Uterus (tissue), 4 donors: ENCODE data around the gene KDM4C. TPM values are rescaled to one million over a fixed set of nuclear protein-coding genes. Genes with fewer than 3 reads are reported as not detected.
"Not testable (repeated sequence)": the region's sequence is repeated elsewhere in the genome, so short reads cannot be mapped to it uniquely, and the experiment has no call there.

ENCODE experiments used
- DNase-seq, 2 donors: peaks; one replicate each; pipeline ENCODE4 v3.0.0-alpha.2; 2019 to 2020
- H3K27ac ChIP-seq, 2 donors: fragments of 200-600 bp; sonication (generic); 1 replicate in 1 of 2; 2 replicates in 1 of 2; pipeline ENCODE4 v1.5.1; 2016 to 2018
- H3K27me3 ChIP-seq, 2 donors: fragments of 200-600 bp; sonication (generic); one replicate each; pipeline ENCODE4 v1.5.1; 2018 to 2019; ENCODE audit warnings: control low read depth in 1 of 2
- H3K36me3 ChIP-seq, 2 donors: fragments of 200-600 bp; sonication (generic); one replicate each; pipeline ENCODE4 v1.5.1; 2019; ENCODE audit warnings: control low read depth in 1 of 2
- H3K4me1 ChIP-seq, 2 donors: fragments of 200-600 bp; sonication (generic); one replicate each; pipeline ENCODE4 v1.5.1; 2018 to 2019; ENCODE audit warnings: control low read depth in 1 of 2
- H3K4me3 ChIP-seq, 2 donors: fragments of 200-600 bp; sonication (generic); 1 replicate in 1 of 2; 2 replicates in 1 of 2; pipeline ENCODE4 v1.5.1; 2018 to 2019; ENCODE audit warnings: mild to moderate bottlenecking in 1 of 2
- H3K9me3 ChIP-seq, 2 donors: fragments of 200-600 bp; sonication (generic); one replicate each; pipeline ENCODE4 v1.5.1; 2019; ENCODE audit warnings: control low read depth in 1 of 2
- POLR2A ChIP-seq, 2 donors: fragments of 450-650 bp; IDR thresholded peaks; one replicate each; pipeline ENCODE4 v1.6.1; 2016; ENCODE audit warnings: antibody characterized with exemption in 2 of 2, mild to moderate bottlenecking in 1 of 2, moderate library complexity in 1 of 2
- intact Hi-C: fragments of 100-400 bp; cut with DNase I; formaldehyde crosslinking; loops from one replicate; pipeline ENCODE4 v1.15.1; 2023; ENCODE audit warnings: low total_unique reads
- total RNA-seq, 4 donors: library from RNA; depleted of rRNA in 3 of 4; stranded (reverse); fragments of >200 nt in 3 of 4; gene quantifications; one replicate each; pipeline versions ENCODE4 v1.1.0 to v1.2.4, GENCODE V29; 2014 to 2023
- TF ChIP-seq, protein P1 (sequence below), 4 experiments: fragments of 200-600 bp in 2 of 4; fragments of 450-650 bp in 2 of 4; sonication (generic) in 2 of 4; IDR thresholded peaks; one replicate each; pipeline ENCODE4 v1.5.1; 2016 to 2019; ENCODE audit warnings: antibody characterized with exemption in 4 of 4, mild to moderate bottlenecking in 2 of 4, moderate library complexity in 1 of 4
- donor health status: DM: yes; HTN: yes; CAD: no.

The KDM4C gene
- total RNA-seq, 4 donors from 2014 or later: 29.1 to 61.4 (median 45.5) TPM

DNA sequence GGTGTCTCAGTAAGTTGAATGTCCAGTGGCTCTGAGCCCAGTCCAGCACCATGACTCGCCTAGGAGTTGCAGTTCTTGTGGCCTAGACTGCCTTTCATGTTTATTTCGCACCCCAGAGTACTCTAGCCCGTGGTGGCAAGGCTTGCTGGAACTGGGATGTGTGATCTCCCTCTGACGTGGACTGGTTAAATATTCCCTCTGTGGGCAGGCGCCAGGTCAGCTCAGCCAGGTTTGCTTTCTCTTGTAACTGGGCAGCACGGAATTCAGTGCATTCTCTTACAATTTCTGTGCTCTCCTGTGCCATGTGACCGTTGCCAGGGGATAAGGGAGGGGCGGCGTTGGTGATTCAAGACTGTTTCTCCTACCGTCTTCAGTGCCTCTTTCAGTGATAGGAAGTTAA lies 270.8 kb downstream of the KDM4C start:
- intact Hi-C loops: no loop called here
- no peaks in the 10 kb centered on the region for H3K4me1 ChIP-seq
- TF ChIP-seq, protein P1, sequence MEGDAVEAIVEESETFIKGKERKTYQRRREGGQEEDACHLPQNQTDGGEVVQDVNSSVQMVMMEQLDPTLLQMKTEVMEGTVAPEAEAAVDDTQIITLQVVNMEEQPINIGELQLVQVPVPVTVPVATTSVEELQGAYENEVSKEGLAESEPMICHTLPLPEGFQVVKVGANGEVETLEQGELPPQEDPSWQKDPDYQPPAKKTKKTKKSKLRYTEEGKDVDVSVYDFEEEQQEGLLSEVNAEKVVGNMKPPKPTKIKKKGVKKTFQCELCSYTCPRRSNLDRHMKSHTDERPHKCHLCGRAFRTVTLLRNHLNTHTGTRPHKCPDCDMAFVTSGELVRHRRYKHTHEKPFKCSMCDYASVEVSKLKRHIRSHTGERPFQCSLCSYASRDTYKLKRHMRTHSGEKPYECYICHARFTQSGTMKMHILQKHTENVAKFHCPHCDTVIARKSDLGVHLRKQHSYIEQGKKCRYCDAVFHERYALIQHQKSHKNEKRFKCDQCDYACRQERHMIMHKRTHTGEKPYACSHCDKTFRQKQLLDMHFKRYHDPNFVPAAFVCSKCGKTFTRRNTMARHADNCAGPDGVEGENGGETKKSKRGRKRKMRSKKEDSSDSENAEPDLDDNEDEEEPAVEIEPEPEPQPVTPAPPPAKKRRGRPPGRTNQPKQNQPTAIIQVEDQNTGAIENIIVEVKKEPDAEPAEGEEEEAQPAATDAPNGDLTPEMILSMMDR (IDR thresholded peaks at IDR 0.05): no peak
- TF ChIP-seq POLR2A (IDR thresholded peaks at IDR 0.05): no peak
- no peak for DNase-seq
- no peaks in the 10 kb centered on the region for H3K27me3 ChIP-seq
- no peak overlapping the region for H3K27ac ChIP-seq
- H3K9me3 ChIP-seq: no peaks in the 10 kb centered on the region
- H3K36me3 ChIP-seq: no peaks in the 10 kb centered on the region
- H3K4me3 ChIP-seq: no peak overlapping the region

DNA sequence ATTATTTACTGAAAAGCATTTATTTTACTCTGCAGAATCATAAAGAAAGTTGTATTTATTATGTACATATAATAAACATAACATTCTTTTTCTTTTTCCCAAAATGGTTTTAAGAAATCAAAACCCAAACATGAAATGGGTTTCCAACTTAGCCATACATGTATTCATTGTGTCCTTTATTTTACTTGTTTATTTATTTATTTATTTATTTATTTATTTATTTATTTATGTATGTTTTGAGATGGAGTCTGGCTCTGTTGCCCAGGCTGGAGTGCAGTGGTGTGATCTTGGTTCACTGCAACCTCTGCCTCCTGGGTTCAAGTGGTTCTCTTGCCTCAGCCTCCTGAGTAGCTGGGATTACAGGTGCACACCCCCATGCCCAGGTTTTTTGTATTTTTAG lies 273.2 kb downstream of the KDM4C start:
- H3K27ac ChIP-seq, H3K36me3 ChIP-seq, H3K9me3 ChIP-seq, H3K4me3 ChIP-seq, H3K27me3 ChIP-seq, intact Hi-C loops, DNase-seq, H3K4me1 ChIP-seq: not testable (repeated sequence)

DNA sequence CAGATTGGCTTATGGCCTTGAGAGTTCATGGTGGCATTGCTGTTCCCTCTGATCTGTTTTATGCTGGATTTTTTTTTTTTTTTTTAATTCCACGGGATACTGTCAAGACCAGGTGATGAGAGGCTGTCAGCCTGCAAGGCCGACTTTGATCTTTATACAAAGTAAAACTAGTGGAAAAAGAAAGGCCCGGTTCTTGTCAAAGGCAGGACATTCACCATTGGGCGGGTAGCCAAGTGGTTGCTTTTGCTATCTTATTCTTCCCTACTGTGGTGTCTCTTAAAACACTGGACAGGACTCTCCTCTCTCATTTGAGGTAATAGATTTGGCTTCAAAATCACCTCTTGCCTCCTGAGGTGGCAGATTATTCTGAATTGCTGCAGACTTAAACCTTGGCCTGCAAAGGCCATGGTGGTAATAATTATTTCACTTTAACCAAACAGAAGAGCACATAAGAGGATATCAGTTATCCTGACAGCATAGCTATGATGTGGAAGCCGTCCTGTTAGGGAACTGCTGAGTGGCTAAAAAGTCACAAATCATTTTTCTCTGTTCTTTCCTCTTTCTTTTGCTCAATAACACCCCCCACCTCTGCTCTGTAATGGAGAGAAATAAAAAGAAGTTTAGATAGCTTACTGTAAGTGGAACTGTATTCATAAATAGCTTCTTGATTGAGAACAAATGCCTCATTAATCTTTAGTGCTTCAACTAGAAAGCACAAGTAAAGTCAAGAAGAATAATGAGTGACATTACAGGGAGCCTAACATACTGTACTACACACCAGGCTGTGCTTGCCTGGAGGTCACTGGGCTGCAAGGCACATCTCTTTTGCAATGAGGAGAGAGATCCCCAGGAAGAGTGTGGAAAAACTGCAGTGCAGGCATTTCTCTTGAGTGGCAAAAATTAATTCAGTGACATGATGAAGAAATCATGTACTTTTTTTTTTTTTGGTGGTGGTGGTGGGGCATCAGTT lies 275.6 kb downstream of the KDM4C start:
- no peaks in the 10 kb centered on the region for H3K27me3 ChIP-seq
- no peak overlapping the region for H3K4me3 ChIP-seq
- H3K36me3 ChIP-seq: no peaks in the 10 kb centered on the region
- H3K9me3 ChIP-seq: no peaks in the 10 kb centered on the region
- TF ChIP-seq, protein P1 (IDR thresholded peaks at IDR 0.05): no peak
- TF ChIP-seq POLR2A (IDR thresholded peaks at IDR 0.05): no peak
- no peaks in the 10 kb centered on the region for H3K4me1 ChIP-seq
- no peak overlapping the region for H3K27ac ChIP-seq
- intact Hi-C loops: no loop called here
- DNase-seq: no peak

DNA sequence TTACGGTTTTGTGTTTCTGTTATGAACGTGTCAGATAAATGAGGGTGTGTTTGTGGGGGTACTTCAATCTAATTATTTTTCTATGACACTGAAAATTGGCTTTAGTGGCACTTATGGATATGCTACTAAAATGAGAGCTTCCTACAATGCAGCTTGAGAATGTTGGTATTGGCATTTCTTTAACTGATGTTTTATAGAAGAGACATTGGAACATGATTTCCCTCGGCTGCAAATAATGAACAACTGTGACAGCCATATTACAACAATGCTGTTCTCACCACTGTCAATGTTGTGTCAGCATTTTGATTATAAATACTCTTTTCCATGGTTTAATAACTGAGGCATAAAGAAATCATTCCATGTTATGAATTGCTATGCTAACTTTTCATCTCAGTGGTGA lies 279.4 kb downstream of the KDM4C start:
- intact Hi-C loops: no loop called here
- H3K36me3 ChIP-seq: no peaks in the 10 kb centered on the region
- no peaks in the 10 kb centered on the region for H3K4me1 ChIP-seq

DNA sequence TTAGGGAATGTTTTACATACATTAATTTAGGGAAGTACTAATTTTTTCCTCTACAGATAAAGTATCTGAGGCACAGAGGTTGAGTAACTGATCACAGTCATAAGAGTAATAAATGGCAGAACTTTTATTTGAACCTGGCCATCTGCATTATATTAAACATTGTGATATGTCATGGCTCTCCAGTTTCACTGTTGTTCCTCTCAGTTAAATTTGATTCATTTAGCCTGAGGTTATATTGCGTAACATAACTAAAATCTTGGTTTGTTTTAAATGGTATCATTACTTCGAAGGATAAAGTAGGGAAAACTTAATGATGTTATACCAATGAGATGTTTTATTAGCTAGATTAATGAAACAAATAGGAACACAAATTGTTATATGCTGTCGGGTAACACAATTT lies 284.4 kb downstream of the KDM4C start:
- Histone ChIP-seq H3K27ac (no peak overlapping the region), H3K4me1 (no peaks in the 10 kb centered on the region), H3K4me3 (no peak overlapping the region), H3K9me3 (no peaks in the 10 kb centered on the region), H3K36me3 (no peaks in the 10 kb centered on the region), H3K27me3 (no peaks in the 10 kb centered on the region)
- intact Hi-C loops: no loop called here
- DNase-seq: no peak
- no peak for TF ChIP-seq POLR2A (IDR thresholded peaks at IDR 0.05)
- TF ChIP-seq, protein P1 (IDR thresholded peaks at IDR 0.05): no peak

More for the DNA sequence above, 279.4 kb downstream of the KDM4C start:
- Histone ChIP-seq H3K4me3 (no peak overlapping the region), H3K27ac (no peak overlapping the region), H3K27me3 (no peaks in the 10 kb centered on the region), H3K9me3 (no peaks in the 10 kb centered on the region)
- TF ChIP-seq, protein P1 (IDR thresholded peaks at IDR 0.05): no peak
- no peak for TF ChIP-seq POLR2A (IDR thresholded peaks at IDR 0.05)
- no peak for DNase-seq
